ACC112 (cell line): ENCODE measurements around the gene ZCCHC7.
"Not testable (repeated sequence)": the region's sequence is repeated elsewhere in the genome, so short reads cannot be mapped to it uniquely, and the experiment has no call there.

Source experiments
- H2AFZ ChIP-seq: fragments of 200-600 bp; sonication (generic); one replicate; pipeline ENCODE4 v1.6.0; 2017; ENCODE audit warnings: antibody characterized with exemption, low read length; ENCODE audit not compliant: unreplicated experiment
- H3K27ac ChIP-seq: fragments of 200-600 bp; sonication (generic); 2 replicates; pipeline ENCODE4 v1.5.1; 2014; ENCODE audit warnings: low read depth, mild to moderate bottlenecking, antibody characterized with exemption, low read length, moderate library complexity
- H3K27me3 ChIP-seq: fragments of 200-600 bp; sonication (generic); 2 replicates; pipeline ENCODE4 v1.6.1; 2014; ENCODE audit warnings: mild to moderate bottlenecking, antibody characterized with exemption, low read length, moderate library complexity, mixed read lengths; ENCODE audit not compliant: insufficient read depth
- H3K36me3 ChIP-seq: fragments of 200-600 bp; sonication (generic); 2 replicates; pipeline ENCODE4 v1.6.1; 2016; ENCODE audit warnings: mild to moderate bottlenecking, antibody characterized with exemption, low read length, moderate library complexity, mixed read lengths; ENCODE audit not compliant: insufficient read depth
- H3K4me1 ChIP-seq: fragments of 200-600 bp; sonication (generic); one replicate; pipeline ENCODE4 v1.6.1; 2016; ENCODE audit warnings: low read length, mixed read lengths; ENCODE audit not compliant: insufficient read depth, unreplicated experiment, control insufficient read depth
- H3K4me3 ChIP-seq: fragments of 200-600 bp; sonication (generic); 2 replicates; pipeline ENCODE4 v1.5.1; 2014; ENCODE audit warnings: mild to moderate bottlenecking, low read depth, low read length
- H3K79me2 ChIP-seq: fragments of 200-600 bp; sonication (generic); one replicate; pipeline ENCODE4 v1.6.0; 2016; ENCODE audit warnings: low read length; ENCODE audit not compliant: control insufficient read depth, unreplicated experiment, insufficient read depth

ZCCHC7 gene

GRCh38 chr9:37397948-37398347 lies 277.6 kb downstream of the ZCCHC7 start:
- H3K4me3 ChIP-seq, H3K4me1 ChIP-seq, H2AFZ ChIP-seq, H3K27ac ChIP-seq, H3K79me2 ChIP-seq, H3K36me3 ChIP-seq, H3K27me3 ChIP-seq: not testable (repeated sequence)

GRCh38 chr9:37398464-37399025 lies 278.2 kb downstream of the ZCCHC7 start:
- H2AFZ ChIP-seq: no peak overlapping the region
- H3K4me3 ChIP-seq: no peak overlapping the region
- H3K4me1 ChIP-seq: no peaks in the 10 kb centered on the region

GRCh38 chr9:37399336-37399735 lies 279.0 kb downstream of the ZCCHC7 start:
- Histone ChIP-seq H3K4me3 (no peak overlapping the region), H2AFZ (no peak overlapping the region), H3K27ac (no peak overlapping the region), H3K79me2 (no peaks in the 10 kb centered on the region), H3K4me1 (no peaks in the 10 kb centered on the region), H3K36me3 (no peaks in the 10 kb centered on the region), H3K27me3 (0 out of 2 replicates have a peak, but pooled peaks cover 5% of the 10 kb centered on the region)

More at GRCh38 chr9:37398464-37399025, 278.2 kb downstream of the ZCCHC7 start:
- Histone ChIP-seq H3K36me3 (no peaks in the 10 kb centered on the region), H3K27ac (no peak overlapping the region), H3K27me3 (0 out of 2 replicates have a peak, but pooled peaks cover 5% of the 10 kb centered on the region), H3K79me2 (no peaks in the 10 kb centered on the region)

GRCh38 chr9:37404590-37404989 lies 284.2 kb downstream of the ZCCHC7 start:
- no peak overlapping the region for H2AFZ ChIP-seq
- H3K4me3 ChIP-seq: no peak overlapping the region
- H3K27me3 ChIP-seq: no peaks in the 10 kb centered on the region
- H3K79me2 ChIP-seq: no peaks in the 10 kb centered on the region
- H3K27ac ChIP-seq: no peak overlapping the region
- H3K36me3 ChIP-seq: no peaks in the 10 kb centered on the region
- H3K4me1 ChIP-seq: no peaks in the 10 kb centered on the region

- Histone ChIP-seq H2AFZ (no peak overlapping the region), H3K27me3 (no peaks in the 10 kb centered on the region), H3K36me3 (no peaks in the 10 kb centered on the region), H3K27ac (no peak overlapping the region), H3K79me2 (no peaks in the 10 kb centered on the region), H3K4me3 (no peak overlapping the region), H3K4me1 (no peaks in the 10 kb centered on the region)
Measured at GRCh38 chr9:37405350-37405749, 285.0 kb downstream of the ZCCHC7 start.

GRCh38 chr9:37405764-37406380 lies 285.5 kb downstream of the ZCCHC7 start:
- Histone ChIP-seq H3K27ac (no peak overlapping the region), H3K27me3 (no peaks in the 10 kb centered on the region), H2AFZ (no peak overlapping the region), H3K4me1 (no peaks in the 10 kb centered on the region), H3K4me3 (no peak overlapping the region), H3K79me2 (no peaks in the 10 kb centered on the region), H3K36me3 (no peaks in the 10 kb centered on the region)

GRCh38 chr9:37406603-37407401 lies 286.4 kb downstream of the ZCCHC7 start:
- no peaks in the 10 kb centered on the region for H3K36me3 ChIP-seq
- no peaks in the 10 kb centered on the region for H3K79me2 ChIP-seq
- no peak overlapping the region for H3K4me3 ChIP-seq
- no peaks in the 10 kb centered on the region for H3K27me3 ChIP-seq
- no peaks in the 10 kb centered on the region for H3K4me1 ChIP-seq
- no peak overlapping the region for H3K27ac ChIP-seq
- H2AFZ ChIP-seq: no peak overlapping the region

- no peak overlapping the region for H3K4me3 ChIP-seq
- H3K27me3 ChIP-seq: no peaks in the 10 kb centered on the region
- H3K79me2 ChIP-seq: no peaks in the 10 kb centered on the region
- no peak overlapping the region for H3K27ac ChIP-seq
- H3K36me3 ChIP-seq: no peaks in the 10 kb centered on the region
- no peak overlapping the region for H2AFZ ChIP-seq
- no peaks in the 10 kb centered on the region for H3K4me1 ChIP-seq
Measured at GRCh38 chr9:37407468-37407867, 287.1 kb downstream of the ZCCHC7 start.
